ENCODE data around the gene CHCHD1.

GRCh38 chr10:73817826-73818225 is 36.0 kb downstream of the CHCHD1 start:
- TF ChIP-seq, protein P1, sequence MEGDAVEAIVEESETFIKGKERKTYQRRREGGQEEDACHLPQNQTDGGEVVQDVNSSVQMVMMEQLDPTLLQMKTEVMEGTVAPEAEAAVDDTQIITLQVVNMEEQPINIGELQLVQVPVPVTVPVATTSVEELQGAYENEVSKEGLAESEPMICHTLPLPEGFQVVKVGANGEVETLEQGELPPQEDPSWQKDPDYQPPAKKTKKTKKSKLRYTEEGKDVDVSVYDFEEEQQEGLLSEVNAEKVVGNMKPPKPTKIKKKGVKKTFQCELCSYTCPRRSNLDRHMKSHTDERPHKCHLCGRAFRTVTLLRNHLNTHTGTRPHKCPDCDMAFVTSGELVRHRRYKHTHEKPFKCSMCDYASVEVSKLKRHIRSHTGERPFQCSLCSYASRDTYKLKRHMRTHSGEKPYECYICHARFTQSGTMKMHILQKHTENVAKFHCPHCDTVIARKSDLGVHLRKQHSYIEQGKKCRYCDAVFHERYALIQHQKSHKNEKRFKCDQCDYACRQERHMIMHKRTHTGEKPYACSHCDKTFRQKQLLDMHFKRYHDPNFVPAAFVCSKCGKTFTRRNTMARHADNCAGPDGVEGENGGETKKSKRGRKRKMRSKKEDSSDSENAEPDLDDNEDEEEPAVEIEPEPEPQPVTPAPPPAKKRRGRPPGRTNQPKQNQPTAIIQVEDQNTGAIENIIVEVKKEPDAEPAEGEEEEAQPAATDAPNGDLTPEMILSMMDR (IDR thresholded peaks at IDR 0.05), result no peak
- TF ChIP-seq POLR2A (IDR thresholded peaks at IDR 0.05), result no peak
